Ectodermal cell (in vitro differentiated cells): ENCODE measurements around the gene MOK.

Experiments
- H3K27ac ChIP-seq: 2 replicates; pipeline ENCODE4 v1.7.0; 2013; ENCODE audit warnings: mild to moderate bottlenecking, low read depth, low read length; ENCODE audit not compliant: insufficient read depth, poor library complexity, severe bottlenecking
- H3K27me3 ChIP-seq: 2 replicates; pipeline ENCODE4 v1.7.0; 2013; ENCODE audit warnings: mild to moderate bottlenecking, low read length; ENCODE audit not compliant: insufficient read depth, control insufficient read depth, poor library complexity, severe bottlenecking
- H3K36me3 ChIP-seq: one replicate; pipeline ENCODE4 v1.7.0; 2013; ENCODE audit warnings: low read length; ENCODE audit not compliant: control insufficient read depth, insufficient read depth
- H3K4me1 ChIP-seq: one replicate; pipeline ENCODE4 v1.7.0; 2013; ENCODE audit warnings: low read length; ENCODE audit not compliant: control insufficient read depth, insufficient read depth
- H3K4me3 ChIP-seq: 2 replicates; pipeline ENCODE4 v1.7.0; 2013; ENCODE audit warnings: low read depth, low read length, control low read depth; ENCODE audit not compliant: insufficient read depth
- H3K9me3 ChIP-seq: 2 replicates; pipeline ENCODE4 v1.7.0; 2013; ENCODE audit warnings: mild to moderate bottlenecking, low read length, moderate library complexity; ENCODE audit not compliant: control insufficient read depth
- WGBS, 2 experiments: methylation state at CpG; one replicate each; pipeline ENCODE4 v1.1.7; 2013; ENCODE audit warnings: missing lambda C conversion rate in 2 of 2; 5-methylcytosine and 5-hydroxymethylcytosine counted together

MOK gene

DNA sequence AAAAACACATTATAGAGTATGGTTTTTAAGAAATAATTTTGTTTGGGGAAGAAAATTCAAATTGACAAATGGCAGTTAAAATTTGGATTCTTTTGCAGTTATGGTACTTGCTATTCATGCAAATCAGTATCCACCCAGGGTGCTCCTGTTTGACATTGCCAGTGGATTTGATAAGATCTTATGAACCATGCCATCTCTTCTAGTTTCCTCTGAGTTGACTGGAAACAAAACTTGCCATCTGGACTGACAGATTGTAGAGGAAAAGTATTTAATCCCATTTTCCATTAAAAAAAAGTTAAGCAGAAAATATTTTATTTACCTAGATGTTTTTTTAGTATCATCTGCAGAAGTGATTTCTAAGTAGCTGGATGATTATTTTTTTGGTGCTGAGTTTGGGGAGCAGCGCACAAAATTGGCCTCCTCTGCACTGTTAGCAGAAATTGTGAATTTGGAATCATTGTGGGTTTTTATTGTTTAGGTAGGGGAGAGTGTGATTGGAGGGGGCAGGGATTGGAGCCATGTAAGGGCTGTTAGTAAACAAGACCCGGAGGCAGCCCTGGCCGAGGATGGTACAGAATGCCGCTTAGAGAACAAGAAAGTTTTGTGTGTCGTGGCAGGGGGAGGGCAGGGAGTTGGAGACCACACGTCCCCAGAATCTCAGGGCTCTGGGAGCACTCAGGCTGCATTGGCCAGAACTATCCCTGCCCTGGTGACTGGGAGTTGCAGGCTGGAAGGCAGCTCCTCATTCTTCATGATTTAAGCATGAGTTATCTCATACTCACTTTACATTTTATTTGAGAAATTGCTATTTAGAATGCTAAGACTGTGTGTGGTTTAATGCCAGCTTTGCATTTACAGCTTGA is 108.7 kb downstream of the MOK start:
- H3K27ac ChIP-seq, result no peak overlapping the region
- no peaks in the 10 kb centered on the region for H3K27me3 ChIP-seq
- no peaks in the 10 kb centered on the region for H3K4me1 ChIP-seq
- H3K9me3 ChIP-seq, result no peaks in the 10 kb centered on the region
- H3K36me3 ChIP-seq, result peaks cover 9% of the 10 kb centered on the region
- H3K4me3 ChIP-seq, result no peak overlapping the region
- WGBS, 2 experiments, result 88 to 91% methylated on average over 6 of the region's 6 CpGs

- Histone ChIP-seq H3K9me3 (no peaks in the 10 kb centered on the region), H3K4me3 (no peak overlapping the region), H3K36me3 (peaks cover 9% of the 10 kb centered on the region), H3K4me1 (no peaks in the 10 kb centered on the region), H3K27ac (no peak overlapping the region), H3K27me3 (no peaks in the 10 kb centered on the region)
- 90 to 96% methylated on average over 1 of the region's 1 CpG for WGBS, 2 experiments
These were observed 109.5 kb downstream of the MOK start for GRCh38 chr14:102195446-102195845.

GRCh38 chr14:102194856-102195255 is 110.1 kb downstream of the MOK start:
- H3K27ac ChIP-seq, result no peak overlapping the region
- peaks cover 9% of the 10 kb centered on the region for H3K36me3 ChIP-seq
- WGBS, 2 experiments, result 89 to 93% methylated on average over 4 of the region's 4 CpGs
- no peaks in the 10 kb centered on the region for H3K4me1 ChIP-seq
- no peaks in the 10 kb centered on the region for H3K27me3 ChIP-seq
- H3K4me3 ChIP-seq, result no peak overlapping the region
- no peaks in the 10 kb centered on the region for H3K9me3 ChIP-seq

- Histone ChIP-seq H3K27ac (no peak overlapping the region), H3K27me3 (no peaks in the 10 kb centered on the region), H3K9me3 (no peaks in the 10 kb centered on the region), H3K4me3 (no peak overlapping the region), H3K4me1 (no peaks in the 10 kb centered on the region), H3K36me3 (peaks cover 9% of the 10 kb centered on the region)
- WGBS, 2 experiments, result 59% methylated on average over 12 to 13 of the region's 13 CpGs
These were observed 112.0 kb downstream of the MOK start for GRCh38 chr14:102192840-102193502.

- Histone ChIP-seq H3K27me3 (no peaks in the 10 kb centered on the region), H3K9me3 (no peaks in the 10 kb centered on the region), H3K4me3 (no peak overlapping the region), H3K27ac (no peak overlapping the region), H3K4me1 (no peaks in the 10 kb centered on the region), H3K36me3 (no peaks in the 10 kb centered on the region)
- 96 to 97% methylated on average over 5 of the region's 5 CpGs for WGBS, 2 experiments
These were observed 115.1 kb downstream of the MOK start for GRCh38 chr14:102189874-102190273.

- no peaks in the 10 kb centered on the region for H3K9me3 ChIP-seq
- peaks cover 5% of the 10 kb centered on the region for H3K4me1 ChIP-seq
- H3K36me3 ChIP-seq, result no peaks in the 10 kb centered on the region
- no peak overlapping the region for H3K4me3 ChIP-seq
- no peaks in the 10 kb centered on the region for H3K27me3 ChIP-seq
- no peak overlapping the region for H3K27ac ChIP-seq
- 80 to 100% methylated on average over 1 of the region's 1 CpG for WGBS, 2 experiments
These were observed 116.8 kb downstream of the MOK start for GRCh38 chr14:102188187-102188586.

GRCh38 chr14:102187568-102188001 is 117.4 kb downstream of the MOK start:
- H3K27ac ChIP-seq, result no peak overlapping the region
- no peaks in the 10 kb centered on the region for H3K27me3 ChIP-seq
- peaks cover 5% of the 10 kb centered on the region for H3K4me1 ChIP-seq
- H3K9me3 ChIP-seq, result no peaks in the 10 kb centered on the region
- no peak overlapping the region for H3K4me3 ChIP-seq
- 92 to 95% methylated on average over 4 of the region's 4 CpGs for WGBS, 2 experiments
- H3K36me3 ChIP-seq, result no peaks in the 10 kb centered on the region

GRCh38 chr14:102187044-102187443 is 117.9 kb downstream of the MOK start:
- Histone ChIP-seq H3K27me3 (no peaks in the 10 kb centered on the region), H3K36me3 (no peaks in the 10 kb centered on the region), H3K4me1 (peaks cover 5% of the 10 kb centered on the region), H3K9me3 (no peaks in the 10 kb centered on the region), H3K4me3 (no peak overlapping the region), H3K27ac (no peak overlapping the region)
- WGBS, 2 experiments, result 92 to 94% methylated on average over 3 of the region's 3 CpGs

- 94 to 97% methylated on average over 8 of the region's 8 CpGs for WGBS, 2 experiments
- H3K27ac ChIP-seq, result no peak overlapping the region
- peaks cover 5% of the 10 kb centered on the region for H3K4me1 ChIP-seq
These were observed 119.6 kb downstream of the MOK start for GRCh38 chr14:102185360-102185759.

DNA sequence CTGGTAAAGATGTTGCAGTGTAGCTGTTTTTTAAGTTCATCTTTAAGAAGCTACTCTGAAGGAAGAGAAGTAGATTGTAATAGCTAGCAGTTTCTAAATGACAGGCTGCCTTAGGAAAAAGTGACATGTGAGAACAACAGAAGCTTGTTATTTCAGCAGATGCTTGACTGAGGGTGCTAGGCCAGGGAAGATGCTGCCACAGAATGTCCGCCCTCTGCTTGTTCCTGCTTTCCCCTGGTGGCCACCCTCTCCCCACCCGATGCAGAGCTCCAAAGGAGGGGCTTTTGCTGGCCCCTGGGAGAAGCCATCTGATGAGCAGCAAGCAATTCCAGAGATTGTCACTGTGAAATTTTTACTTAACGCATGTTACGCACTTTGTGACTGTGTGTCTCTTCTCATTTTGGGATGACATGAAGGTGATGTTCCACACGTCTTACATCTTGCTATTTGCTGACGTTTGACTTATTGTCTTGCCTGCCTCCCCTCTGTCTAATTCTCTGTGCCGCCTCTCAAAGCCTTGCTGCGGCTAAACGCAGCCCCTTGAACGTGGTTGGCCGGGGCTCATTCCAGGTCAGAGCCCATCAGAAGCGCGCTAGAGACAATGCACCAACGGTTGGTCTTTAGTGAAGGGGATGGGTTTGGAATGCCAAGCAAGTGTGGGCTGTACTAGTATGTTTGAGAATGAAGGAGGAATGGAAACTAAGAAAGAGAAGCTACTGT is 120.5 kb downstream of the MOK start:
- peaks cover 5% of the 10 kb centered on the region for H3K4me1 ChIP-seq
- no peaks in the 10 kb centered on the region for H3K27me3 ChIP-seq
- H3K36me3 ChIP-seq, result no peaks in the 10 kb centered on the region
- H3K4me3 ChIP-seq, result no peak overlapping the region
- H3K9me3 ChIP-seq, result no peaks in the 10 kb centered on the region
- WGBS, 2 experiments, result 77 to 78% methylated on average over 14 of the region's 14 CpGs
- no peak overlapping the region for H3K27ac ChIP-seq

More at GRCh38 chr14:102185360-102185759, 119.6 kb downstream of the MOK start:
- Histone ChIP-seq H3K9me3 (no peaks in the 10 kb centered on the region), H3K36me3 (no peaks in the 10 kb centered on the region), H3K4me3 (no peak overlapping the region), H3K27me3 (no peaks in the 10 kb centered on the region)
